ENCODE data around the gene GALNTL6.

The GALNTL6 gene

GRCh38 chr4:172983014-172983413 is 1169.8 kb downstream of the GALNTL6 start:
- TF ChIP-seq CTCF (IDR thresholded peaks at IDR 0.05; ENCODE audit: borderline replicate concordance, insufficient read depth, low read depth, low read length): no peak
- H3K4me3 ChIP-seq (ENCODE audit: low read depth, low read length): no peak overlapping the region

GRCh38 chr4:172983631-172984030 is 1170.4 kb downstream of the GALNTL6 start:
- no peak for TF ChIP-seq CTCF (IDR thresholded peaks at IDR 0.05; ENCODE audit: borderline replicate concordance, insufficient read depth, low read depth, low read length)

GRCh38 chr4:172985552-172985951 is 1172.3 kb downstream of the GALNTL6 start:
- no peak overlapping the region for H3K4me3 ChIP-seq (ENCODE audit: low read depth, low read length)
- TF ChIP-seq CTCF (IDR thresholded peaks at IDR 0.05; ENCODE audit: borderline replicate concordance, insufficient read depth, low read depth, low read length): no peak

More at GRCh38 chr4:172983631-172984030, 1170.4 kb downstream of the GALNTL6 start:
- no peak overlapping the region for H3K4me3 ChIP-seq (ENCODE audit: low read depth, low read length)

- no peak for TF ChIP-seq CTCF (IDR thresholded peaks at IDR 0.05; ENCODE audit: borderline replicate concordance, insufficient read depth, low read depth, low read length)
- H3K4me3 ChIP-seq (ENCODE audit: low read depth, low read length): no peak overlapping the region
These were observed 1172.9 kb downstream of the GALNTL6 start for GRCh38 chr4:172986114-172986513.

- no peak for TF ChIP-seq CTCF (IDR thresholded peaks at IDR 0.05; ENCODE audit: borderline replicate concordance, insufficient read depth, low read depth, low read length)
- H3K4me3 ChIP-seq (ENCODE audit: low read depth, low read length): no peak overlapping the region
These were observed 1177.0 kb downstream of the GALNTL6 start for GRCh38 chr4:172989984-172990820.

GRCh38 chr4:172992648-172993378 is 1179.6 kb downstream of the GALNTL6 start:
- no peak for TF ChIP-seq CTCF (IDR thresholded peaks at IDR 0.05; ENCODE audit: borderline replicate concordance, insufficient read depth, low read depth, low read length)
- no peak overlapping the region for H3K4me3 ChIP-seq (ENCODE audit: low read depth, low read length)
